Stomach smooth muscle (tissue), 2 donors: Measurements from ENCODE around the gene GPR3.
"Not testable (repeated sequence)": the region's sequence is repeated elsewhere in the genome, so short reads cannot be mapped to it uniquely, and the experiment has no call there.

ENCODE experiments used
- H3K27ac ChIP-seq: one replicate; pipeline ENCODE4 v1.7.0; 2013; ENCODE audit warnings: mild to moderate bottlenecking, low read length, inconsistent platforms
- H3K27me3 ChIP-seq, 2 donors: one replicate each; pipeline ENCODE4 v1.7.0; 2013; ENCODE audit warnings: low read length in 2 of 2; ENCODE audit not compliant: insufficient read depth in 2 of 2, control insufficient read depth in 1 of 2
- H3K36me3 ChIP-seq, 2 donors: one replicate each; pipeline ENCODE4 v1.7.0; 2013; ENCODE audit warnings: low read length in 2 of 2; ENCODE audit not compliant: control insufficient read depth in 2 of 2, insufficient read depth in 2 of 2
- H3K4me1 ChIP-seq: one replicate; pipeline ENCODE4 v1.7.0; 2013; ENCODE audit warnings: low read length; ENCODE audit not compliant: control insufficient read depth, insufficient read depth
- H3K4me3 ChIP-seq, 2 donors: one replicate each; pipeline ENCODE4 v1.7.0; 2013; ENCODE audit warnings: low read length in 2 of 2
- H3K9ac ChIP-seq, 2 donors: one replicate each; pipeline ENCODE4 v1.7.0; 2013; ENCODE audit warnings: low read length in 2 of 2, mild to moderate bottlenecking in 1 of 2
- H3K9me3 ChIP-seq, 2 donors: one replicate each; pipeline ENCODE4 v1.7.0; 2013; ENCODE audit warnings: low read length in 2 of 2; ENCODE audit not compliant: control insufficient read depth in 2 of 2
- donor health status: healthy.
- donor health status: Pancreatic carcinoma.

GPR3 gene

GRCh38 chr1:27403065-27403726 is 10.8 kb downstream of the GPR3 start:
- Histone ChIP-seq H3K27ac (peak overlapping the region; percentile 81), H3K4me3 (peak overlapping the region in 1 of 2 donors; percentile 47)

GRCh38 chr1:27403931-27404330 is 11.5 kb downstream of the GPR3 start:
- H3K36me3 ChIP-seq: peaks cover 17 to 21% of the 10 kb centered on the region in 2 donors
- H3K4me1 ChIP-seq: peaks cover 63% of the 10 kb centered on the region
- H3K27me3 ChIP-seq: no peaks in the 10 kb centered on the region
- peak overlapping the region in 1 of 2 donors; percentile 47 for H3K4me3 ChIP-seq
- peak overlapping the region; percentile 81 for H3K27ac ChIP-seq
- H3K9ac ChIP-seq: peak overlapping the region in 1 of 2 donors; percentile 18
- H3K9me3 ChIP-seq: no peaks in the 10 kb centered on the region

More at GRCh38 chr1:27403065-27403726, 10.8 kb downstream of the GPR3 start:
- H3K9me3 ChIP-seq: no peaks in the 10 kb centered on the region
- peak overlapping the region; percentile 18 to 42 for H3K9ac ChIP-seq
- H3K36me3 ChIP-seq: peaks cover 11 to 13% of the 10 kb centered on the region in 2 donors
- peaks cover 0 to 3% of the 10 kb centered on the region in 2 donors for H3K27me3 ChIP-seq
- peaks cover 63% of the 10 kb centered on the region for H3K4me1 ChIP-seq

- no peaks in the 10 kb centered on the region for H3K9me3 ChIP-seq
- peaks cover 58% of the 10 kb centered on the region for H3K4me1 ChIP-seq
- no peak overlapping the region for H3K4me3 ChIP-seq
- peak overlapping the region; percentile 81 for H3K27ac ChIP-seq
- peak overlapping the region in 1 of 2 donors; percentile 13 for H3K9ac ChIP-seq
- H3K36me3 ChIP-seq: peaks cover 20 to 22% of the 10 kb centered on the region in 2 donors
- no peaks in the 10 kb centered on the region for H3K27me3 ChIP-seq
These were observed 12.7 kb downstream of the GPR3 start for GRCh38 chr1:27405074-27405473.

- Histone ChIP-seq H3K4me1 (peaks cover 56% of the 10 kb centered on the region), H3K27ac (peak overlapping the region; percentile 81)
These were observed 13.4 kb downstream of the GPR3 start for GRCh38 chr1:27405598-27406361.

GRCh38 chr1:27406362-27406680 is 13.9 kb downstream of the GPR3 start:
- no peaks in the 10 kb centered on the region for H3K27me3 ChIP-seq
- no peak overlapping the region for H3K4me3 ChIP-seq
- peak overlapping the region; percentile 1 to 13 for H3K9ac ChIP-seq
- peak overlapping the region; percentile 81 for H3K27ac ChIP-seq
- no peaks in the 10 kb centered on the region for H3K9me3 ChIP-seq
- peaks cover 51% of the 10 kb centered on the region for H3K4me1 ChIP-seq
- peaks cover 31 to 34% of the 10 kb centered on the region in 2 donors for H3K36me3 ChIP-seq

More at GRCh38 chr1:27405598-27406361, 13.4 kb downstream of the GPR3 start:
- peak overlapping the region; percentile 1 to 13 for H3K9ac ChIP-seq
- not testable (repeated sequence) for H3K27me3 ChIP-seq, H3K4me3 ChIP-seq, H3K9me3 ChIP-seq
- H3K36me3 ChIP-seq: peaks cover 27 to 29% of the 10 kb centered on the region in 2 donors

- peaks cover 33 to 35% of the 10 kb centered on the region in 2 donors for H3K36me3 ChIP-seq
- not testable (repeated sequence) for H3K9me3 ChIP-seq, H3K9ac ChIP-seq, H3K4me3 ChIP-seq, H3K27me3 ChIP-seq
- H3K4me1 ChIP-seq: peaks cover 48% of the 10 kb centered on the region
- H3K27ac ChIP-seq: peak overlapping the region; percentile 18
These were observed 14.4 kb downstream of the GPR3 start for GRCh38 chr1:27406791-27407190.

GRCh38 chr1:27408151-27408550 is 15.7 kb downstream of the GPR3 start:
- Histone ChIP-seq H3K9ac (no peak overlapping the region), H3K27ac (peak overlapping the region; percentile 24), H3K4me3 (no peak overlapping the region), H3K27me3 (no peaks in the 10 kb centered on the region), H3K9me3 (no peaks in the 10 kb centered on the region), H3K36me3 (peaks cover 43 to 46% of the 10 kb centered on the region in 2 donors), H3K4me1 (peaks cover 35% of the 10 kb centered on the region)

- no peaks in the 10 kb centered on the region for H3K9me3 ChIP-seq
- peaks cover 22% of the 10 kb centered on the region for H3K4me1 ChIP-seq
- no peak overlapping the region for H3K9ac ChIP-seq
- no peak overlapping the region for H3K27ac ChIP-seq
- H3K27me3 ChIP-seq: no peaks in the 10 kb centered on the region
- no peak overlapping the region for H3K4me3 ChIP-seq
- H3K36me3 ChIP-seq: peaks cover 58 to 60% of the 10 kb centered on the region in 2 donors
These were observed 17.2 kb downstream of the GPR3 start for GRCh38 chr1:27409669-27410068.

GRCh38 chr1:27410709-27411108 is 18.3 kb downstream of the GPR3 start:
- H3K9me3 ChIP-seq: no peaks in the 10 kb centered on the region
- no peak overlapping the region for H3K9ac ChIP-seq
- H3K27me3 ChIP-seq: no peaks in the 10 kb centered on the region
- H3K4me3 ChIP-seq: no peak overlapping the region
- peaks cover 66 to 69% of the 10 kb centered on the region in 2 donors for H3K36me3 ChIP-seq
- H3K27ac ChIP-seq: no peak overlapping the region
- H3K4me1 ChIP-seq: peaks cover 12% of the 10 kb centered on the region

- no peaks in the 10 kb centered on the region for H3K9me3 ChIP-seq
- H3K4me1 ChIP-seq: peaks cover 11% of the 10 kb centered on the region
- H3K9ac ChIP-seq: no peak overlapping the region
- H3K27me3 ChIP-seq: no peaks in the 10 kb centered on the region
- H3K36me3 ChIP-seq: peaks cover 70 to 71% of the 10 kb centered on the region in 2 donors
- no peak overlapping the region for H3K4me3 ChIP-seq
- H3K27ac ChIP-seq: no peak overlapping the region
These were observed 20.1 kb downstream of the GPR3 start for GRCh38 chr1:27412502-27412901.

- H3K36me3 ChIP-seq: peaks cover 68% of the 10 kb centered on the region in 2 donors
- no peak overlapping the region for H3K4me3 ChIP-seq
- no peaks in the 10 kb centered on the region for H3K9me3 ChIP-seq
- H3K4me1 ChIP-seq: peaks cover 16% of the 10 kb centered on the region
- peak overlapping the region in 1 of 2 donors; percentile 42 for H3K9ac ChIP-seq
- no peak overlapping the region for H3K27ac ChIP-seq
- H3K27me3 ChIP-seq: no peaks in the 10 kb centered on the region
These were observed 20.6 kb downstream of the GPR3 start for GRCh38 chr1:27413004-27413403.
